NT2/D1 (cell line): Measurements from ENCODE around the gene FBL.

Experiments
- DNase-seq: peaks from one replicate; pipeline ENCODE4 v3.0.0-alpha.2; 2011; ENCODE audit warnings: low read depth, low spot score
- H3K27me3 ChIP-seq: 2 replicates; pipeline ENCODE4 v1.6.0; 2011; ENCODE audit warnings: mild to moderate bottlenecking; ENCODE audit not compliant: insufficient read length, insufficient read depth
- H3K36me3 ChIP-seq: 2 replicates; pipeline ENCODE4 v1.6.1; 2011; ENCODE audit warnings: mild to moderate bottlenecking, low read length, mixed read lengths; ENCODE audit not compliant: insufficient read depth, insufficient read length
- H3K4me1 ChIP-seq: 2 replicates; pipeline ENCODE4 v1.5.1; 2011; ENCODE audit not compliant: insufficient read depth, insufficient read length
- H3K4me3 ChIP-seq: 2 replicates; pipeline ENCODE4 v1.5.1; 2011; ENCODE audit warnings: low read depth; ENCODE audit not compliant: insufficient read length
- H3K9ac ChIP-seq: 2 replicates; pipeline ENCODE4 v1.6.0; 2011; ENCODE audit warnings: low read depth; ENCODE audit not compliant: insufficient read length
- H3K9me3 ChIP-seq: 2 replicates; pipeline ENCODE4 v1.5.1; 2011; ENCODE audit warnings: mild to moderate bottlenecking, low read length; ENCODE audit not compliant: insufficient read depth
- SUZ12 ChIP-seq: IDR thresholded peaks from 2 replicates; pipeline ENCODE4 v1.6.1; 2011; ENCODE audit not compliant: insufficient read length, insufficient read depth; ENCODE audit errors: extremely low read depth
- YY1 ChIP-seq: IDR thresholded peaks from 2 replicates; pipeline ENCODE4 v1.6.1; 2011; ENCODE audit not compliant: insufficient read length, insufficient read depth
- ZNF274 ChIP-seq: IDR thresholded peaks from 2 replicates; pipeline ENCODE4 v1.6.1; 2011; ENCODE audit warnings: mild to moderate bottlenecking, low read depth, low read length

The FBL gene

GRCh38 chr19:39874404-39874803, 28.2 kb upstream of the FBL start:
- no peak overlapping the region for H3K4me3 ChIP-seq
- H3K27me3 ChIP-seq, result no peaks in the 10 kb centered on the region
- no peaks in the 10 kb centered on the region for H3K36me3 ChIP-seq
- DNase-seq, result no peak
- H3K9me3 ChIP-seq, result no peaks in the 10 kb centered on the region
- no peak overlapping the region for H3K9ac ChIP-seq
- TF ChIP-seq SUZ12, result no peak
- no peak for TF ChIP-seq ZNF274
- TF ChIP-seq YY1, result no peak
- H3K4me1 ChIP-seq, result peaks cover 4% of the 10 kb centered on the region

GRCh38 chr19:39873385-39873784, 27.2 kb upstream of the FBL start:
- no peaks in the 10 kb centered on the region for H3K9me3 ChIP-seq
- no peak for DNase-seq
- H3K4me3 ChIP-seq, result no peak overlapping the region
- peaks cover 4% of the 10 kb centered on the region for H3K4me1 ChIP-seq
- no peak for TF ChIP-seq ZNF274
- no peak for TF ChIP-seq SUZ12
- TF ChIP-seq YY1, result no peak
- H3K36me3 ChIP-seq, result no peaks in the 10 kb centered on the region
- no peak overlapping the region for H3K9ac ChIP-seq
- H3K27me3 ChIP-seq, result no peaks in the 10 kb centered on the region

- DNase-seq, result no peak
- Histone ChIP-seq H3K9me3 (no peaks in the 10 kb centered on the region), H3K36me3 (no peaks in the 10 kb centered on the region), H3K27me3 (no peaks in the 10 kb centered on the region), H3K4me3 (no peak overlapping the region), H3K4me1 (peaks cover 4% of the 10 kb centered on the region), H3K9ac (no peak overlapping the region)
- TF ChIP-seq SUZ12, result no peak
- TF ChIP-seq ZNF274, result no peak
- no peak for TF ChIP-seq YY1
Measured at GRCh38 chr19:39871886-39872866, 26.0 kb upstream of the FBL start.

DNA sequence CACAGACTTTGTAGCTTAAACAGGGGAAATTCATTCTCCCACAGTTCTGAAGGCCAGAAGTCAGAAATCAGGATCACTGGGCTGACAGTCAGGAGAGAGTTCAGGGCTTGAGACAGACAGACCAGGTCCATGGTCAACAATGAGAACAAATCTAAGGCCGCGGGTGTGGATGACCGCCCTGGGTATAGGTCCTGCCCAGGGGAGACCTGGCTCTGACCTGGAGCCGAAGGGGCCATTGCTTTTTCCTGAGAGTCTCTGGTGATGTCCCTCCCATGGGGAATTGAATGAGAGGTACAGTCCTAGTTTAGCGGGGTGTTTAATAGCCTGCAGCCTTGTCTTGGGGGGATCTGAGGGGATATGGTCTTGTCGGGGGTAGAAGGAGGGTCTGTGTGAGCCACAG, 25.2 kb upstream of the FBL start:
- DNase-seq, result no peak
- H3K9ac ChIP-seq, result no peak overlapping the region
- no peak overlapping the region for H3K4me3 ChIP-seq
- no peaks in the 10 kb centered on the region for H3K27me3 ChIP-seq
- no peak for TF ChIP-seq ZNF274
- no peak for TF ChIP-seq YY1
- no peak for TF ChIP-seq SUZ12
- H3K9me3 ChIP-seq, result no peaks in the 10 kb centered on the region
- H3K36me3 ChIP-seq, result no peaks in the 10 kb centered on the region
- peaks cover 4% of the 10 kb centered on the region for H3K4me1 ChIP-seq

- no peak for DNase-seq
- no peaks in the 10 kb centered on the region for H3K36me3 ChIP-seq
- H3K27me3 ChIP-seq, result no peaks in the 10 kb centered on the region
- peaks cover 4% of the 10 kb centered on the region for H3K4me1 ChIP-seq
- H3K4me3 ChIP-seq, result no peak overlapping the region
- H3K9me3 ChIP-seq, result no peaks in the 10 kb centered on the region
- TF ChIP-seq ZNF274 (no peak), SUZ12 (no peak), YY1 (no peak)
- no peak overlapping the region for H3K9ac ChIP-seq
Measured at GRCh38 chr19:39870171-39870971, 24.2 kb upstream of the FBL start.

DNA sequence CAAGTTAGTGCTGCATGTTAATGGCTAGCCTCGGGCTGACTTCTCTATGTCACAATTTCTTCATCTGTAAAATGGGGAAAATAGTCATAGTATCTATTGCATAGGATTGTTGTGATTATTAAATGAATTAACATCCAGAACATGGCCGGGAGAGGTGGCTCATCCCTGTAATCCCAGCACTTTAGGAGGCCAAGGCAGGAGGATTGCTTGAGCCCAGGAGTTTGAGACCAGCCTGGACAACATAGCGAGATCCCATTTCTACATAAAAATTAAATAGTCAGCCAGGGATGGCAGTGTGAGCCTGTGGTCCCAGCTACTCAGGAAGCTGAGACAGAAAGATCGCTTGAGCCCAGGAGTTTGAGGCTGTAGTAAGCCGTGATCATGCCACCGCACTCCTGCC, 21.8 kb upstream of the FBL start:
- Histone ChIP-seq H3K27me3 (no peaks in the 10 kb centered on the region), H3K9ac (no peak overlapping the region), H3K4me3 (no peak overlapping the region), H3K36me3 (no peaks in the 10 kb centered on the region), H3K4me1 (peaks cover 4% of the 10 kb centered on the region), H3K9me3 (no peaks in the 10 kb centered on the region)
- TF ChIP-seq YY1 (no peak), ZNF274 (no peak), SUZ12 (no peak)
- DNase-seq, result no peak

GRCh38 chr19:39867133-39867532, 21.0 kb upstream of the FBL start:
- no peaks in the 10 kb centered on the region for H3K9me3 ChIP-seq
- TF ChIP-seq SUZ12 (no peak), YY1 (no peak), ZNF274 (no peak)
- H3K4me1 ChIP-seq, result peaks cover 4% of the 10 kb centered on the region
- H3K27me3 ChIP-seq, result no peaks in the 10 kb centered on the region
- no peak for DNase-seq
- H3K9ac ChIP-seq, result no peak overlapping the region
- H3K4me3 ChIP-seq, result no peak overlapping the region
- H3K36me3 ChIP-seq, result no peaks in the 10 kb centered on the region
